Measurements from ENCODE around the gene TP73. TPM values are rescaled to one million over a fixed set of nuclear protein-coding genes. Genes with fewer than 3 reads are reported as not detected.

TP73 gene
- total and polyA plus RNA-seq, 2 donors from 2014 or later, result 0.54 TPM; not detected in 1

GRCh38 chr1:3741566-3742438, 89.5 kb downstream of the TP73 start:
- Histone ChIP-seq H3K36me3 (ENCODE audit: control insufficient read depth in 2 of 3, insufficient read depth in 3 of 3, low read length in 3 of 3) (peaks cover 5 to 20% (median 7%) of the 10 kb centered on the region in 3 donors), H3K4me1 (ENCODE audit: control insufficient read depth in 2 of 3, insufficient read depth in 2 of 3, low read depth in 1 of 3, low read length in 3 of 3) (peaks cover 0 to 7% (median 0%) of the 10 kb centered on the region in 3 donors), H3K9ac (ENCODE audit: low read length in 3 of 3) (no peak overlapping the region), H3K27me3 (ENCODE audit: control insufficient read depth, insufficient read depth, low read length) (no peaks in the 10 kb centered on the region), H3K4me3 (ENCODE audit: low read length in 3 of 3) (no peak overlapping the region), H3K27ac (ENCODE audit: low read depth in 2 of 2, low read length in 2 of 2) (no peak overlapping the region), H3K9me3 (ENCODE audit: control insufficient read depth in 2 of 3, insufficient read depth in 1 of 3, low read length in 3 of 3) (no peaks in the 10 kb centered on the region)
- peak in 1 of 5 donors; percentile 46 for DNase-seq
- TF ChIP-seq CTCF (IDR thresholded peaks at IDR 0.05; ENCODE audit: borderline replicate concordance, extremely low read depth, insufficient read depth), result no peak
- no peak for FAIRE-seq
- intact Hi-C loops (cut with DNase I), result no loop called here

GRCh38 chr1:3742439-3743298, 90.4 kb downstream of the TP73 start:
- no peaks in the 10 kb centered on the region for H3K27me3 ChIP-seq (ENCODE audit: control insufficient read depth, insufficient read depth, low read length)
- H3K9me3 ChIP-seq (ENCODE audit: control insufficient read depth in 2 of 3, insufficient read depth in 1 of 3, low read length in 3 of 3), result no peaks in the 10 kb centered on the region
- intact Hi-C loops (cut with DNase I), result no loop called here
- no peak overlapping the region for H3K9ac ChIP-seq (ENCODE audit: low read length in 3 of 3)
- H3K4me3 ChIP-seq (ENCODE audit: low read length in 3 of 3), result no peak overlapping the region
- peaks cover 0 to 7% (median 0%) of the 10 kb centered on the region in 3 donors for H3K4me1 ChIP-seq (ENCODE audit: control insufficient read depth in 2 of 3, insufficient read depth in 2 of 3, low read depth in 1 of 3, low read length in 3 of 3)
- peaks cover 5 to 16% (median 7%) of the 10 kb centered on the region in 3 donors for H3K36me3 ChIP-seq (ENCODE audit: control insufficient read depth in 2 of 3, insufficient read depth in 3 of 3, low read length in 3 of 3)
- FAIRE-seq, result no peak
- TF ChIP-seq CTCF (IDR thresholded peaks at IDR 0.05; ENCODE audit: borderline replicate concordance, extremely low read depth, insufficient read depth), result no peak
- H3K27ac ChIP-seq (ENCODE audit: low read depth in 2 of 2, low read length in 2 of 2), result no peak overlapping the region
- DNase-seq, result no peak

- H3K9me3 ChIP-seq (ENCODE audit: control insufficient read depth in 2 of 3, insufficient read depth in 1 of 3, low read length in 3 of 3), result no peaks in the 10 kb centered on the region
- intact Hi-C loops (cut with DNase I), result no loop called here
- H3K36me3 ChIP-seq (ENCODE audit: control insufficient read depth in 2 of 3, insufficient read depth in 3 of 3, low read length in 3 of 3), result peaks cover 4 to 16% (median 7%) of the 10 kb centered on the region in 3 donors
- H3K27ac ChIP-seq (ENCODE audit: low read depth in 2 of 2, low read length in 2 of 2), result no peak overlapping the region
- no peak overlapping the region for H3K4me3 ChIP-seq (ENCODE audit: low read length in 3 of 3)
- DNase-seq (no peak), FAIRE-seq (no peak)
- H3K9ac ChIP-seq (ENCODE audit: low read length in 3 of 3), result no peak overlapping the region
- no peak for TF ChIP-seq CTCF (IDR thresholded peaks at IDR 0.05; ENCODE audit: borderline replicate concordance, extremely low read depth, insufficient read depth)
- H3K27me3 ChIP-seq (ENCODE audit: control insufficient read depth, insufficient read depth, low read length), result no peaks in the 10 kb centered on the region
- peaks cover 0 to 10% (median 0%) of the 10 kb centered on the region in 3 donors for H3K4me1 ChIP-seq (ENCODE audit: control insufficient read depth in 2 of 3, insufficient read depth in 2 of 3, low read depth in 1 of 3, low read length in 3 of 3)
These were observed 91.1 kb downstream of the TP73 start for GRCh38 chr1:3743421-3743820.

Data from kidney (tissue), 14 donors.